Measurements from ENCODE around the gene LCK. TPM values are rescaled to one million over a fixed set of nuclear protein-coding genes. Genes with fewer than 3 reads are reported as not detected.

Gene LCK
- total RNA-seq, 1 donor from 2014 or later = 8.2 TPM

DNA sequence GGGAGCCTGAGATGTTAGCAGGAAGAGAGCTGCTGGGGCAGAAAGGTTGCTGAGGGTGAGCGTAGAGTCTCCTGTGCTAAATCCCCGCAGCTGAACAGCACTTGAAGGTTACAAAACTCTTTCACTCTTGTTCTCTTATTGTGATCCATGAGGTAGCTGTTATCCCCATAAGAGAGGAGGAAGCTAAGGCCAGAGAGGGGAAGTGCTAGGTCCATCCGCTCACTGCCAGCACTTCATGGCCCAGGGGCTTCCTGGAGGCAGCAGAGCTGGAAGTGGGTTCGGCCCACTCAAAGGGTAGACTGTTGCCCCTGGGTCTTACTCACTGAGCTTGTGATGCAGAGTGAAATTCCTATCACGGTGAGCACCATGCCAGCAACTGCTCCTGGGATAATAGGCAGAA is 34.5 kb upstream of the LCK start:
- DNase-seq (ENCODE audit: low read depth) = no peak
- no peak overlapping the region for H3K4me3 ChIP-seq (ENCODE audit: low read depth, low read length)
- TF ChIP-seq, protein P1, sequence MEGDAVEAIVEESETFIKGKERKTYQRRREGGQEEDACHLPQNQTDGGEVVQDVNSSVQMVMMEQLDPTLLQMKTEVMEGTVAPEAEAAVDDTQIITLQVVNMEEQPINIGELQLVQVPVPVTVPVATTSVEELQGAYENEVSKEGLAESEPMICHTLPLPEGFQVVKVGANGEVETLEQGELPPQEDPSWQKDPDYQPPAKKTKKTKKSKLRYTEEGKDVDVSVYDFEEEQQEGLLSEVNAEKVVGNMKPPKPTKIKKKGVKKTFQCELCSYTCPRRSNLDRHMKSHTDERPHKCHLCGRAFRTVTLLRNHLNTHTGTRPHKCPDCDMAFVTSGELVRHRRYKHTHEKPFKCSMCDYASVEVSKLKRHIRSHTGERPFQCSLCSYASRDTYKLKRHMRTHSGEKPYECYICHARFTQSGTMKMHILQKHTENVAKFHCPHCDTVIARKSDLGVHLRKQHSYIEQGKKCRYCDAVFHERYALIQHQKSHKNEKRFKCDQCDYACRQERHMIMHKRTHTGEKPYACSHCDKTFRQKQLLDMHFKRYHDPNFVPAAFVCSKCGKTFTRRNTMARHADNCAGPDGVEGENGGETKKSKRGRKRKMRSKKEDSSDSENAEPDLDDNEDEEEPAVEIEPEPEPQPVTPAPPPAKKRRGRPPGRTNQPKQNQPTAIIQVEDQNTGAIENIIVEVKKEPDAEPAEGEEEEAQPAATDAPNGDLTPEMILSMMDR (conservative IDR thresholded peaks at IDR 0.05; ENCODE audit: low read depth, low read length) = no peak

DNA sequence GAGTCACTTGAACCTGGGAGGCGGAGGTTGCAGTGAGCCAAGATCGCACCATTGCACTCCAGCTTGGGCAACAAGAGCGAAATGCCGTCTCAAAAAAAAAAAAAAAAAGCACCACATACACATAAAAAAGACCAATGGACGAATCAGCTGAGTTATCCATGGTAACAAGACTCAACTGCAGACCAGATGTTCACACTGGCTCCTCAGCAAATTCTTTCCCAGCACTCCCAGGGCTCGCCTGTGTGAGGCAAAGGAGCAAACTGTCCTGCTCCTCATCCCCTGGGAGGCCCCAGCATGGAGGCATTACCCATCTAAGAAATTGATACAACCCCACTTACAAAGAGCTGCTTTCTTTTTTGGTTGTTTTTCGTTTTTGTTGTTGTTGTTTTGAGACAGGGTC is 32.0 kb upstream of the LCK start:
- DNase-seq (ENCODE audit: low read depth) = no peak
- TF ChIP-seq, protein P1 (conservative IDR thresholded peaks at IDR 0.05; ENCODE audit: low read depth, low read length) = no peak
- no peak overlapping the region for H3K4me3 ChIP-seq (ENCODE audit: low read depth, low read length)

DNA sequence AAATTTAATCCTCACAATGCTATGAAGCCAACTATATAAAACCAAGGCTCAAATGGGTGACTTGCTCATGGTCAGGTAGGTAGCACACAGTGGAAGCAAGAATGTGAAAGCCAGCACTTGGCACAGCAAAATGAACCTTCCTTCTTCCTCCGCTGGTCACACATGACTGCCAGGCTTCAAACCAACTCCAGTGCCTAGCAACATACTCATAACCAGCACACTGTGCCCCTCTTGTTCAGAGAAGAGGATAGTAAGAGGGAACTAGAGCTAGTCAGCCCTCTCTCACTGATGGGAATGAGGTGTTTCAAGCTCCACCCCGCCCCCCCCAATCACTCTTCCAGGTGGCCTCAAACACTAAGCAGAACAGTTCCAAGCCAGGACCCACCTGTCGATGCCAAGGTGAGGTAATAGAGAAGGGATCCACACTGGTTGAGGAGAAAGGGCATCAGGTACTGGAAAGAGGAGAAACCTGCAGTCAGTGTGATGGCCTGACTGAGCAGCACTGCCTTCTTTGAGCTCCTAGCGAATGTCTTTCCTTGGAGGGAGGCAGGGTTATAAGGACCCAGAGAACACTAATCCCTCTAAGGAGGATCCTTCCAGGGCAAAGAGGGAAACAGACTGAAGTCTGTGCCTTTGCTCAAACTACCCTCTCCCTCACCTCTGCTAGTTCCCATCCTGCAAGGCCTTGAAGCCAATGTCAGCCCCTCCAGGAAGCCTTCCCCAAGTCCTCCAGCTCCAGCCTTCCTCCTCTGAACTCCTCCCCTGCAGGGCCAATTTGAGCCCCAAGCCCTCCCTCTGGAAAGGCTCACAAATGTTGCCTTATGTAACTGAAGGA is 30.1 kb upstream of the LCK start:
- peak; percentile 61 for DNase-seq (ENCODE audit: low read depth)
- TF ChIP-seq, protein P1 (conservative IDR thresholded peaks at IDR 0.05; ENCODE audit: low read depth, low read length) = no peak
- H3K4me3 ChIP-seq (ENCODE audit: low read depth, low read length) = peak overlapping the region; percentile 89

DNA sequence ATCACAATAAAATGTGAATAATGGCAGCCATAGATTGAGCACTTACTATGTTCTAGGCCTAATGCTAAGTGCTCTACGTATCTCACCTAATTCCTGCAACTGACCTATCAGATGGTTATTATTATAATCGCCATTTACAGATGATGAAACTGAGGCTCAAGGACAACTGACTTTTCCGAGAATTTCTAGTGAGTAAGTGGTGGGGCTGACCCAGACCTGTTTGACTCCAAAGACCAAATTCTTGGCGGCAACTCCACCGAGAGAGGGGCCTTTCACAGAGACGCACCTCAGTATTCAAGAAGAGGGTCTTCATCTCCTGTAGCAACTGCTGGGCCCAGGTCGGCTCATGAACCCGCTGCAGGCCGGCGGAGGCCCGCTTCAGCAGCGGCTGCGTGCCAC is 29.5 kb upstream of the LCK start:
- H3K4me3 ChIP-seq (ENCODE audit: low read depth, low read length) = peak overlapping the region; percentile 89

DNA sequence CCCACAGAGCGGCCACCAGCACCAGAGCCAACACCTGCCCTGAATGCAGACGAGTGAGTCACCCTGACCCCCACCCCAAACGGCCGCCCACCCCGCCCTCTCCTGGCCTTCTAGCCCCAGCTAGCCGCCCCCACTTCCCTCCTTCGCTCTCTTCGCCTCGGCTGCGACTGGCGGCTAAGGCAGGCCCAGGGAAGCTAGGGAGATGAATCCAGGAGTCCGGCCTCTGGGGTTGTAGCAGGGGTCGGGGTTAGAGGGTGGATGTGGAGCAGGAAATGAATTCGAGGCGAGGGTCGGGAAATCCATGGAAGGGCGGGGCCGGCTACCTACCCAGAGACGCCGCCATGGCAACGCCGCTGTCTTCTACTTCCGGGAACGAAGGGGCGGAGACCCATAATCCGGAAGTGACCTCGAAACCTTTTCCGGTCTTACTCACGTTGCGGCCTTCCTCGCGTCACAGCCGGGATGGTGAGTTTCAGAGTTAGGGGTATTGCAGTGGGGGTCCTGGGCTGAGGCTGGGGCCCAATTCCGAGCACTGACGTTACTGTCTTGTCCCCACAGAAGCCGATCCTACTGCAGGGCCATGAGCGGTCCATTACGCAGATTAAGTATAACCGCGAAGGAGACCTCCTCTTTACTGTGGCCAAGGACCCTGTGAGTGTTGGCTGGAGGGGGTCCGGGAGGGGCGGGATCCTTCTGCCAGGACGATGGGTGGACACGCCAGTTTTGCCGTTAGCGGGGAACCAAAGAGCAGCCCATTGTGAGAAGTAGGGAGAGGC is 28.9 kb upstream of the LCK start, which contains the start of the genes EIF3I and TMEM234:
EIF3I (plus strand) TSS at position 428 of the 776 bp plus-strand sequence; CDS start at position 463, 35 bp downstream.
TMEM234 (minus strand) TSS at position 374 of the 776 bp plus-strand sequence; CDS start at position 343, 31 bp downstream.
- TF ChIP-seq, protein P1 (conservative IDR thresholded peaks at IDR 0.05; ENCODE audit: low read depth, low read length) = no peak
- peak; percentile 44 for DNase-seq (ENCODE audit: low read depth)
- H3K4me3 ChIP-seq (ENCODE audit: low read depth, low read length) = peak within 1 kb of the TSS; percentile 89

More for the DNA sequence above, 29.5 kb upstream of the LCK start:
- no peak for DNase-seq (ENCODE audit: low read depth)
- TF ChIP-seq, protein P1 (conservative IDR thresholded peaks at IDR 0.05; ENCODE audit: low read depth, low read length) = no peak

DNA sequence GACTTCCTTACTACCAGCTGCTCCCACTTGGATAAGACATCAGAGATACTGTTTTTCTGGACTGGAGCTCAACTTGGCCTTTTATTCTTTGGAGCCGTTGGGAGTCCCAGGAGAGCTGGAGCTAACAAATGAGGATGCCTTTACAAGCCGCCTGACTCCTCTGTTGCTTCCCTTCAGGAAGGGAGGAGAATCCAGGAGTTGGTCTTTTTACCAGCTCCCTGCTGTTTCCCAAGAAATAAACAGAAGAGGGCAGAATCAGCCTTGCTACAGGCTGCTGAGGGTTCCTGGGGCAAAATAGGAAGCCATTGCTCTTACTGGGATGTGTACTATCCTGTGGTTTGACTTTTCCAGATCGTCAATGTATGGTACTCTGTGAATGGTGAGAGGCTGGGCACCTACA is 27.4 kb upstream of the LCK start:
- H3K4me3 ChIP-seq (ENCODE audit: low read depth, low read length) = no peak overlapping the region
- DNase-seq (ENCODE audit: low read depth) = no peak
- TF ChIP-seq, protein P1 (conservative IDR thresholded peaks at IDR 0.05; ENCODE audit: low read depth, low read length) = no peak
